Endothelial cell of hepatic sinusoid (primary cell): ENCODE measurements around the gene SORCS2.

Experiments used
- in situ Hi-C: cut with HindIII; loops from 2 replicates; pipeline ENCODE4 v1.10.0; 2017; ENCODE audit warnings: low sequenced_read_pairs

The SORCS2 gene

GRCh38 chr4:7736436-7737267 is 544.3 kb downstream of the SORCS2 start:
- in situ Hi-C loops: no loop called here

GRCh38 chr4:7737268-7737645 is 544.9 kb downstream of the SORCS2 start:
- in situ Hi-C loops: no loop called here

- in situ Hi-C loops: no loop called here
Measured at GRCh38 chr4:7737752-7738457, 545.6 kb downstream of the SORCS2 start.

GRCh38 chr4:7738458-7739076 is 546.2 kb downstream of the SORCS2 start:
- in situ Hi-C loops: no loop called here

- in situ Hi-C loops: no loop called here
Measured at GRCh38 chr4:7739077-7739917, 547.0 kb downstream of the SORCS2 start.

- in situ Hi-C loops: no loop called here
Measured at GRCh38 chr4:7739918-7740865, 547.9 kb downstream of the SORCS2 start.

- in situ Hi-C loops: no loop called here
Measured at GRCh38 chr4:7740866-7741525, 548.7 kb downstream of the SORCS2 start.

GRCh38 chr4:7741946-7742806 is 549.8 kb downstream of the SORCS2 start:
- in situ Hi-C loops: no loop called here

GRCh38 chr4:7742807-7743280 is 550.5 kb downstream of the SORCS2 start:
- in situ Hi-C loops: no loop called here

- in situ Hi-C loops: no loop called here
Measured at GRCh38 chr4:7744142-7744804, 551.9 kb downstream of the SORCS2 start.

- in situ Hi-C loops: no loop called here
Measured at GRCh38 chr4:7745301-7745885, 553.1 kb downstream of the SORCS2 start.

GRCh38 chr4:7746351-7747061 is 554.2 kb downstream of the SORCS2 start:
- in situ Hi-C loops: no loop called here

GRCh38 chr4:7747062-7747385 is 554.7 kb downstream of the SORCS2 start:
- in situ Hi-C loops: no loop called here

GRCh38 chr4:7747566-7747965 is 555.2 kb downstream of the SORCS2 start:
- in situ Hi-C loops: no loop called here

GRCh38 chr4:7750523-7750922 is 558.2 kb downstream of the SORCS2 start:
- in situ Hi-C loops: loop anchor here (5.0 to 10.0 kb wide), 2 partner anchors 58 to 86 kb away; no protein-coding TSS in a partner anchor

- in situ Hi-C loops: loop anchor here (5.0 to 10.0 kb wide), 2 partner anchors 59 to 86 kb away; no protein-coding TSS in a partner anchor
Measured at GRCh38 chr4:7750972-7751371, 558.6 kb downstream of the SORCS2 start.

GRCh38 chr4:7752649-7753048 is 560.3 kb downstream of the SORCS2 start:
- in situ Hi-C loops: loop anchor here (5.0 to 10.0 kb wide), 2 partner anchors 60 to 88 kb away; no protein-coding TSS in a partner anchor
